GM12878 (cell line): ENCODE measurements around the gene KDM6B. TPM values are rescaled to one million over a fixed set of nuclear protein-coding genes. Genes with fewer than 3 reads are reported as not detected.

ENCODE experiments used
- ATAC-seq: fragments of 200-7000 bp; cut with Tn5 transposase; 3 replicates; pipeline ENCODE4 v1.9.1; 2020; ENCODE audit warnings: mild to moderate bottlenecking, moderate library complexity
- BruUV-seq: library from RNA; stranded (reverse); fragments of 400-500 nt; replicated peaks from 2 replicates; lab custom pipeline; 2021; lab: Mats Ljungman, UMichigan
- CTCF ChIA-PET: fragments of 300-600 bp; sonication (Branson Sonifier 250); formaldehyde crosslinking; extraction: SDS; loops from one replicate; lab custom pipeline; 2021; ENCODE audit warnings: inconsistent platforms; lab: Yijun Ruan, JAX
- POLR2A ChIA-PET: fragments of 350-600 bp; formaldehyde crosslinking; extraction: SDS; loops from one replicate; lab custom pipeline; 2021; ENCODE audit warnings: inconsistent platforms; lab: Charles Lee
- RAD21 ChIA-PET: fragments of 300-600 bp; sonication (Branson Sonifier 250); formaldehyde crosslinking; loops from one replicate; lab custom pipeline; 2023; ENCODE audit warnings: antibody characterized with exemption; ENCODE audit not compliant: unreplicated experiment; lab: Charles Lee
- SMC1A ChIA-PET: fragments of 300-600 bp; sonication (Branson Sonifier 250); formaldehyde crosslinking; loops from one replicate; lab custom pipeline; 2023; ENCODE audit not compliant: unreplicated experiment, uncharacterized antibody; lab: Charles Lee
- DNase-seq: peaks from one replicate; pipeline ENCODE4 v3.0.0-alpha.2; 2011; ENCODE audit warnings: low read depth, low spot score
- FAIRE-seq: peaks from 3 replicates; lab custom pipeline; 2011; peaks lifted over from hg19 to GRCh38; lab: Jason Lieb, UNC
- H2AFZ ChIP-seq: 2 replicates; pipeline ENCODE4 v1.6.0; 2011; ENCODE audit warnings: low read depth, low read length, control low read depth; ENCODE audit not compliant: control insufficient read depth
- H3K27ac ChIP-seq: 2 replicates; pipeline ENCODE4 v1.5.1; 2011; ENCODE audit warnings: control low read depth; ENCODE audit not compliant: control insufficient read depth, insufficient read depth
- H3K27me3 ChIP-seq, 2 experiments: replicated peaks in 1 of 2; 2 replicates each; pipeline versions ENCODE4 v1.6.0 to v1.6.1; 2011; ENCODE audit warnings: low read length in 1 of 2; ENCODE audit not compliant: control insufficient read depth in 2 of 2, insufficient read depth in 2 of 2
- H3K36me3 ChIP-seq, 2 experiments: 2 replicates each; pipeline ENCODE4 v1.5.1; 2011; ENCODE audit warnings: low read length in 1 of 2; ENCODE audit not compliant: control insufficient read depth in 2 of 2, insufficient read depth in 2 of 2
- H3K4me1 ChIP-seq: 2 replicates; pipeline ENCODE4 v1.6.1; 2011; ENCODE audit warnings: mild to moderate bottlenecking, low read length, moderate library complexity, mixed read lengths; ENCODE audit not compliant: control insufficient read depth, insufficient read depth
- H3K4me2 ChIP-seq: 2 replicates; pipeline ENCODE4 v1.6.0; 2011; ENCODE audit warnings: control low read depth; ENCODE audit not compliant: control insufficient read depth, insufficient read depth
- H3K4me3 ChIP-seq: fragments of 200-600 bp; sonication (generic); 2 replicates; pipeline ENCODE4 v1.5.1; 2016
- H3K79me2 ChIP-seq: 2 replicates; pipeline ENCODE4 v1.6.0; 2011; ENCODE audit warnings: low read length; ENCODE audit not compliant: control insufficient read depth, insufficient read depth
- H3K9ac ChIP-seq: 2 replicates; pipeline ENCODE4 v1.8.0; 2011; ENCODE audit warnings: low read length, control low read depth, mixed read lengths; ENCODE audit not compliant: control insufficient read depth, insufficient read depth
- H3K9me3 ChIP-seq: replicated peaks from 3 replicates; pipeline ENCODE4 v1.5.1; 2011; ENCODE audit warnings: mild to moderate bottlenecking, low read length; ENCODE audit not compliant: control insufficient read depth, insufficient read depth
- H4K20me1 ChIP-seq: 2 replicates; pipeline ENCODE4 v1.6.0; 2011; ENCODE audit not compliant: control insufficient read depth, insufficient read depth
- BCL3 ChIP-seq: IDR thresholded peaks from 2 replicates; pipeline ENCODE4 v1.6.1; 2011; ENCODE audit warnings: borderline replicate concordance, low read depth, mild to moderate bottlenecking, moderate library complexity, low read length; ENCODE audit not compliant: insufficient read depth, poor library complexity, severe bottlenecking
- CBFB ChIP-seq: IDR thresholded peaks from 2 replicates; pipeline ENCODE4 v1.6.1; 2016; ENCODE audit warnings: antibody characterized with exemption, low read depth
- HCFC1 ChIP-seq: fragments of 150-350 bp; IDR thresholded peaks from 2 replicates; pipeline ENCODE4 v1.6.1; 2014; ENCODE audit warnings: low read length
- IKZF1 ChIP-seq: fragments of 450-650 bp; conservative IDR thresholded peaks from 2 replicates; pipeline ENCODE4 v1.6.1; 2017; ENCODE audit warnings: antibody characterized with exemption, mild to moderate bottlenecking
- MTA2 ChIP-seq: fragments of 450-650 bp; IDR thresholded peaks from 2 replicates; pipeline ENCODE4 v1.6.1; 2016; ENCODE audit warnings: low read depth, mild to moderate bottlenecking, moderate library complexity
- NR2F1 ChIP-seq: fragments of 450-650 bp; conservative IDR thresholded peaks from 2 replicates; pipeline ENCODE4 v1.6.1; 2017; ENCODE audit warnings: mild to moderate bottlenecking
- POU2F2 ChIP-seq: IDR thresholded peaks from 3 replicates; pipeline ENCODE4 v1.6.1; 2011; ENCODE audit warnings: low read depth, mild to moderate bottlenecking, low read length, borderline replicate concordance
- RELB ChIP-seq: fragments of 450-650 bp; IDR thresholded peaks from 2 replicates; pipeline ENCODE4 v1.6.1; 2017; ENCODE audit warnings: low read depth, mild to moderate bottlenecking, moderate library complexity
- WGBS: methylation state at CpG from one replicate; pipeline ENCODE4 v1.1.6; 2016; ENCODE audit warnings: low lambda C conversion rate; ENCODE audit not compliant: insufficient replicate concordance, insufficient coverage; ENCODE audit errors: missing lambda C conversion rate; 5-methylcytosine and 5-hydroxymethylcytosine counted together
- in situ Hi-C: fragments of 300-500 bp; cut with MboI; formaldehyde crosslinking; loops from 9 replicates; pipeline ENCODE4 v1.14.3; 2018; ENCODE audit warnings: mixed read lengths
- intact Hi-C: fragments of 100-400 bp; cut with micrococcal nuclease; formaldehyde crosslinking; loops from one replicate; pipeline ENCODE4 v1.14.2; 2022; ENCODE audit not compliant: unreplicated experiment
- polyA plus RNA-seq, 11 experiments: library from polyadenylated mRNA; depleted of rRNA in 4 of 11; unstranded in 6 of 11; stranded (reverse) in 5 of 11; fragments of >200 nt; fragmentation: Nextera tagmentation in 4 of 11; fragmentation: Illumina TruSeq in 1 of 11; extraction: Ambion mirVana in 4 of 11; extraction: Trizol in 1 of 11; gene quantifications; 1 replicate in 1 of 11; 2 replicates in 10 of 11; pipeline versions ENCODE4 v1.2.1 to v1.2.3, GENCODE V29; 2011 to 2016; ENCODE audit warnings: inconsistent platforms in 2 of 11, missing spikeins in 2 of 11, low read depth in 1 of 11
- total RNA-seq, 4 experiments: library from RNA; depleted of rRNA in 3 of 4; stranded (reverse); fragments of >200 nt in 3 of 4; fragmentation: Illumina TruSeq in 1 of 4; extraction: Trizol in 1 of 4; gene quantifications; 2 replicates each; pipeline versions ENCODE4 v1.2.1 to v1.2.3, GENCODE V29; 2013 to 2021

Gene KDM6B
- total and polyA plus RNA-seq, 10 of the 15 experiments (the other 5 are each of a cell fraction or from before 2014, with no cell fraction given), result 0.05 to 33.5 (median 2.3) TPM

- Histone ChIP-seq H3K4me1 (peaks cover 15% of the 10 kb centered on the region), H3K4me2 (peak overlapping the region; percentile 91), H3K9me3 (no peaks in the 10 kb centered on the region), H3K27ac (peak overlapping the region; percentile 65), H3K4me3 (peak overlapping the region; percentile 100), H4K20me1 (no peaks in the 10 kb centered on the region; the same call in 1 of the 2 replicates), H3K79me2 (peaks cover 28% of the 10 kb centered on the region), H3K9ac (peak overlapping the region; percentile 68), H3K27me3 (peaks cover 0 to 1% of the 10 kb centered on the region in 2 experiments; a peak in 1 of 4 replicates), H3K36me3 (no peaks in the 10 kb centered on the region), H2AFZ (peak overlapping the region; percentile 83)
- no TSS peak for BruUV-seq
- ATAC-seq (peak; percentile 28), DNase-seq (no peak), FAIRE-seq (no peak)
- intact Hi-C loops (no loop called here), in situ Hi-C loops (no loop called here)
- SMC1A ChIA-PET, result interaction anchor here (0.6 to 3.3 kb wide), 9 partner anchors 9 to 103 kb away, joined by 3 to 22 read pairs (median 5); partner anchors contain the start of genes CNTROB, NAA38 and TRAPPC1
- TF ChIP-seq RELB (peak; percentile 6; the same call in 1 of the 2 replicates), BCL3 (no peak), POU2F2 (no peak), CBFB (no peak), HCFC1 (0 out of 2 replicates have a peak, but pooled peaks have one; percentile 8), NR2F1 (peak; percentile 85), IKZF1 (peak; percentile 12; the same call in 1 of the 2 replicates), MTA2 (0 out of 2 replicates have a peak, but pooled peaks have one; percentile 8)
- POLR2A ChIA-PET, result interaction anchor here (0.6 to 4.9 kb wide), 9 partner anchors 9 to 461 kb away, joined by 3 to 49 read pairs (median 5); partner anchors contain the start of genes CYB5D1, NAA38, RNF227 and SLC25A35
- CTCF ChIA-PET, result interaction anchor here (0.6 to 5.9 kb wide), 20 partner anchors 10 to 479 kb away, joined by 3 to 57 read pairs (median 4); partner anchors contain the start of genes CYB5D1, NAA38, TMEM95 and TP53
- RAD21 ChIA-PET, result interaction anchor here (0.8 to 5.4 kb wide), 8 partner anchors 9 to 167 kb away, joined by 3 to 44 read pairs (median 4); partner anchors contain the start of genes CYB5D1, GUCY2D, NAA38 and TMEM88
- under 1% methylated on average over 20 of the region's 20 CpGs for WGBS
Observed at GRCh38 chr17:7834542-7834956, 532 bp downstream of the KDM6B start.
